ENCODE measurements around the gene SREBF1. TPM values are rescaled to one million over a fixed set of nuclear protein-coding genes. Genes with fewer than 3 reads are reported as not detected.

SREBF1 gene
- 170 and 175 TPM in 2 replicates for total RNA-seq

- intact Hi-C loops (cut with micrococcal nuclease), result loop anchor here (1.0 to 5.0 kb wide), 4 partner anchors 12 to 155 kb away; partner anchors contain the start of gene RAI1
Measured at GRCh38 chr17:17836818-17837379, at the start of gene SREBF1. Gene SREBF1, minus strand, starts transcription at chr17:17836986. Its CDS starts 169 bp downstream, at chr17:17836817.

GRCh38 chr17:17886226-17886625, 49.4 kb upstream of the SREBF1 start:
- intact Hi-C loops (cut with micrococcal nuclease), result no loop called here

GRCh38 chr17:17884391-17885357, 47.9 kb upstream of the SREBF1 start:
- intact Hi-C loops (cut with micrococcal nuclease), result no loop called here

DNA sequence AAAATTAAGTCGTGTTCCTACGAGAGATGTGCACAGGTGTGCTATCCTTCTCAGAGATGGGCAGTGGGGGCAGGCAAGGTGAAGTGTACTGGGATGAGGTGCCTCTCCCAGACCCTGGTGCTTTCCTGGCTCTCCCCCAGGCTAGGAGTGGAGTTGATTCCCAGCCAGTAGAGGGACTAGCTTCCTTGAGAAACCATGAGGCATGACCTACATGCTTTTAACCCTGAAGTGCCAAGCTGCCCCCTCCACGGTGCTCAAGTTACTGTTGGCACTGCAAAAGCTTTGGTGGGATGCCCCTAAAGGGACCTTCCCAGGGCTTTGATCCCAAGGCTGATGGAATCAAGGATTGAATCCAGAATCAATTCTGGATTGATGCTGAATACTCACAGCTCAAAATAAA, 47.0 kb upstream of the SREBF1 start:
- intact Hi-C loops (cut with micrococcal nuclease), result no loop called here

DNA sequence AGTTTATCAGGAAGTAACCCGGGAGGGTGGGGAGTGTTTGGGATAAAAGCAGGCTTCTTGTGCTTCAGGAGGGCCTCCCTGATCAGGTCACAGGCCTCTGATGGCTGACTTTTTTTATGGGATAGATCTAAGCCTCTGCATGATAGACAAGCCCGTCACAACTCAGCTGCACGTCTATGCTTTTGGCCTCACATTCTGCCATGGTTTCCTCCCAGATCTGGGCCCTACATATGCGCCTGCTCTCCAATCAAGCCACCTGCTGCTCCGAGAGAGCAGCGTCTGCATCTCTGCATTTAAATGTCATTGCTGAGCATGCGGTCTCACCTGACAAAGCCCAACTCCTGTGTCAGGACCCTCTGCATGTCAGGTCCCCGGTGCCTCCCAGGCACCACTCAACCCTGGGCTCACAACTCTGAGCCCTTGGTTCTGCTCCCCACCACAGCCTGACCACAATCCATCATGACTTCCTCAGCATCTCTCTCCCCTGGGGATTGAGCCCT, 45.3 kb upstream of the SREBF1 start:
- intact Hi-C loops (cut with micrococcal nuclease), result no loop called here

GRCh38 chr17:17880577-17881196, 43.9 kb upstream of the SREBF1 start:
- intact Hi-C loops (cut with micrococcal nuclease), result no loop called here

- intact Hi-C loops (cut with micrococcal nuclease), result no loop called here
Measured at GRCh38 chr17:17877529-17878358, 41.0 kb upstream of the SREBF1 start.

- intact Hi-C loops (cut with micrococcal nuclease), result no loop called here
Measured at GRCh38 chr17:17876959-17877528, 40.3 kb upstream of the SREBF1 start.

- intact Hi-C loops (cut with micrococcal nuclease), result no loop called here
Measured at GRCh38 chr17:17874478-17874877, 37.7 kb upstream of the SREBF1 start.

GRCh38 chr17:17873450-17873991, 36.7 kb upstream of the SREBF1 start:
- intact Hi-C loops (cut with micrococcal nuclease), result no loop called here

GRCh38 chr17:17872547-17873345, 36.0 kb upstream of the SREBF1 start:
- intact Hi-C loops (cut with micrococcal nuclease), result no loop called here

GRCh38 chr17:17871913-17872312, 35.1 kb upstream of the SREBF1 start:
- intact Hi-C loops (cut with micrococcal nuclease), result no loop called here

DNA sequence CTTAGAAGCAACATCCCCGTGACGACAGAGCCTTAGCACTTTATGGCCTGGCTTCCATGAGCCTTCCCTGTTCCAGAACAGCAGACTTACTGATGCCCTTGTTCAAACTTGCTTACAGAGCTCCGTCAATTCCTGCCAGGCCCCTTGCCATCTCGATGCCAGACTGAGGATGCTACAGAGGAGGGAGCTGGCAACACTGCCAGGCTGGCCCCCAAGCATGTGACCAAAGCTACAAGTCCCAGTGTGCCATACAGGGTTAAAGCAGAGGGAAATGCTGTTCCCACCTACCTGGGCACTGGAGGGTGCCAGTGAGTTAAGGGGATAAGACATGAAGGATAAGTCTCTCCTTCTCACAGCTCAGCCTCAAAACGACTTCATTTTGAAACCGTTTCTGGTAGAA, 33.5 kb upstream of the SREBF1 start:
- intact Hi-C loops (cut with micrococcal nuclease), result no loop called here

DNA sequence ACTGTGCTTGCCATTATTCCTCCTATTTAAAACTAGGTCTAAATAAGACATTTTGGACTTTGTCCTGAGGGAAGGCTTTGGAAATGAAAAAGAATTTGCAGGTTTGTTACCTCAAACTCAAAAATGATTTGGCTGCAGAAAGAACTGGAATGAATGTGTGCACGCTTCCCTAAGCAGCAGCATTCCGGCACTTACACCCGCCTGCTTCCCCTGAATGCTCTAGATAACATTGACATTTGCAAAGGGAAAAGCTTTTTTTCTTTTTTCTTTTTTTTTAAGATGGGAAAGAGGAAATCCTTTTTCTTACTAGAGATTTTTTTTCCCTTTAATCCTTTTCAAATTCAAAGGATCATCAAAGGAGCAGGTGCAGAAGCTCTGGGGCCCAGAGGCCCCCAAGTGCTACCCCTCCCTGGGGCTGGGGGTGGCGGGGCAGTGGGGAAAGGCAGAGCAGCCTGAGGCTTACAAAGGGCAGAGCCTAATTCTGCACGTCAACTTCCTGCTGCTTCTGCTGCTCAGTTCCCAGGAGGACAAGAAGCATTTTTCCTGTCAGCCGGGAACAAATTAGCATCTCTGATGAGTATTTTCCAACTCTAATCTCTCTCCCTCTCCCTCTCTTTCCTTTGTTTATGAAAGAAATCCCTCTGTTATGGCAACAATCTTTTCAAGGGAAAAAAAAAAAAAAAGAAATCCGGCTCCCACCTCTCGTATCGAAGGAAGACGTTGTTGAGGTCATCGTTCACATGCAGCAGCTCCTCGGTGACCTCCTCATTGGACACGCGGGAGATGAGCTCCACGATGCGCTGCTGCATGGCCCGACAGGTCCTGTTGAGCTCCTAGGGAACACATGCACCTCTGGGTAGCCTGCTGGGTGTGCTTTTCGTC, 32.1 kb upstream of the SREBF1 start:
- intact Hi-C loops (cut with micrococcal nuclease), result no loop called here

DNA sequence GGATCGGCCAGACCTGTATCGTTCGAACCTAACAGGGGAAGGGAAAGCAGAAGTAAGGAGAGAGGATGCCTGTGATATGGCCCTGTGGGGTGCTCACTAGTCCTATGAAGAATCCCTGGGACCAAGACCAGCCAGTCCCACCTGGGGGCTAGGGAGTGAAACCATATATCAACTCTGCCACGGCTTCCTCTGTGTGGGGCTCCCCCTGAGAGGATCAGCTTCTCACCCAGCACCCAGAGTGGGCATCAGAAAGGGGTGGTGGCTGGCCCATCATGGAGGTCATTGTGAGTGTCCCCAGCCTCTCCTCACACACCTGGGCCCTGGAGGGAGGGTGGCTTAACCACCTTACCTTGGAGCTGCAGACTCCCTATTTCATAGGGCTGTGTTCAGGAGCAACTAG, 30.1 kb upstream of the SREBF1 start:
- intact Hi-C loops (cut with micrococcal nuclease), result no loop called here

DNA sequence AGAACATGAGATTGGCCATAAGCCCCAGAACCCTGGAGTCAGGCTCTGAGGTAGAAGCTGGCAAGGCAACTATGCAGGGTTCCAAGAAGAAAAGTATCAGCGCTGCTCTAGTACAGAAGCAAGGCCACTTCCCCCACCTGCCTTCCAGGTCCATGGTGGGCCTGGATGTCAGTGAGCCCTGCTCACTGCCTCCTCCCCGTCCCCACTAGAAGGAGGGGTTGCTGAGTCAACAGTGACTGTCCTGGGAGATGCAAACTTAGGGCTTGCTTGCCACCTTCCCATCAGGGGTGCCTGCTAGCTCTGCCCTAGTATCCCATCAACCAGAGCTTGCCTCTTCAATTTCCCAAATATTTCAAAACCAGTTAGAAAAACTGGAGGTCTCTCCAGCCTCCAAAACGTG, 29.6 kb upstream of the SREBF1 start:
- intact Hi-C loops (cut with micrococcal nuclease), result no loop called here

GRCh38 chr17:17865035-17865434, 28.2 kb upstream of the SREBF1 start:
- intact Hi-C loops (cut with micrococcal nuclease), result no loop called here

DNA sequence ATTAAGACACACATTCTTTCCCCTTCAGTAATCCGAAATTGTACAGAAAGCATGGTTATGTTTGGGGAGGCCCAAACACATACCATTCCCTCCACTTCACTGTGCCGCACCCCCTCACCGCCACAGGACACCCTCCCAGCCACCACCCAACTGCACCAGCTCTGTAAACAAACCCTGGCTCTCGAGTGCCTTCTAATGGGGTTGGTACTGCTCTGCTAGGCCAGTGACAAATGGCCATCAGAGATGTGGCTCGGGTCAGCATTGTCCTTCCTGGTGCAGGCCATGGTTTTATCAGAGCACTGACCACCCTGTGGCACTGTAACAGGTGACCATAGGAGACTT, 24.0 kb upstream of the SREBF1 start:
- intact Hi-C loops (cut with micrococcal nuclease), result loop anchor here (1.0 kb wide), 3 partner anchors 48 to 179 kb away; partner anchors contain the start of gene RAI1
